ENCODE results near the gene HOXD11.

- TF ChIP-seq POLR2AphosphoS5 (IDR thresholded peaks at IDR 0.05) (no peak), CTCF (IDR thresholded peaks at IDR 0.05) (no peak)
Observed at GRCh38 chr2:176131848-176132158, 24.7 kb downstream of the HOXD11 start.

Data from suprapubic skin (tissue), 3 donors.